ENCODE measurements around the gene SYPL2. TPM values are rescaled to one million over a fixed set of nuclear protein-coding genes. Genes with fewer than 3 reads are reported as not detected.

SYPL2 gene
- total RNA-seq, 1 experiment from 2014 or later, result 2.5 TPM

DNA sequence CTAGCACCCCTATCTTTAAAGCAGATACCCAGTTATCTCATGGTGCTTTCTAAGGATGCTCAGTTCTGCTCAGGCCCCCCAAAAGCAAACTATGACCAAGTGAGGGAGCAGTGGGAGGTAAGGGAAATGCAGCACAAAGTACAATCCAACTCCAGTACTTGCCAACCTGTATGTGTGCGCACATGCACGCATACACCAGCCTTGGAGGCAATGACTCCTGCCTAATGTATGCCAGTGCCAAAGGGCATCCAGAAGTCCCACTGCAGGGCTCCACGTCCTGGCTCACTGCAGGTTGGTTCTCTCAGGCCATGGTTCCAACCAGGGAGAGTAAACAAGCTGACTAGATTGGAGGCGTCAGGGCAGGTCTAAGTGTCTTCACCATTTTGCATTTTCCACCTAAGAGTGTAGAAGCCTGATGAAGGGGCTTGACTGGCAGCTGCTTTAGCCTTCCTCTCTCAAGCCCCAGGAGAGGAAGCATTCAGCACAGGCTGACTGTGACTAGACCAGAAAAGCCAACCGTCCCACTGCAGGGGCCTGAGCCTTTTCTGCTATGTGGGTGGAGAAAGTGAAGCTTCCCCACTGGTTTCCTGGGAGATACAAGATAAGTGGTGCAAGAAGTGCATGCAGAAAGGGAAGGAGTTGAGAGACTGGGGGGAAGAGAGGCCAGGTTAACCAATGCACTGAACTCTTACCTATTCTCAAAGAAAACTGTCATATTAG lies 35.5 kb downstream of the SYPL2 start:
- Histone ChIP-seq H3K4me2 (ENCODE audit: insufficient read depth, insufficient read length, low read length) (no peak overlapping the region), H3K4me1 (ENCODE audit: insufficient read depth, low read length) (peaks cover 2% of the 10 kb centered on the region; the same call in 1 of the 2 replicates), H3K27ac (ENCODE audit: insufficient read length, low read depth, low read length) (no peak overlapping the region), H2BK20ac (ENCODE audit: low read depth, low read length, poor library complexity, severe bottlenecking) (no peak overlapping the region), H4K8ac (replicated peaks; ENCODE audit: insufficient read length, low read depth, low read length) (no peak overlapping the region), H3K18ac (ENCODE audit: insufficient read length, low read depth, low read length) (no peak overlapping the region), H3K23ac (ENCODE audit: insufficient read length, low read depth, low read length) (no peak overlapping the region), H3K9ac (ENCODE audit: extremely low read depth, insufficient read length, low read length) (no peak overlapping the region), H3K56ac (ENCODE audit: insufficient read length, low read depth, low read length) (no peak overlapping the region), H2BK12ac (ENCODE audit: insufficient read length, low read depth, low read length) (no peak overlapping the region), H4K91ac (ENCODE audit: insufficient read length, low read depth, low read length) (no peak overlapping the region), H2BK5ac (ENCODE audit: insufficient read length, low read length) (no peak overlapping the region), H2AK5ac (ENCODE audit: insufficient read length, low read length) (no peak overlapping the region), H3K9me3 (ENCODE audit: control insufficient read depth, low read depth, low read length) (no peaks in the 10 kb centered on the region), H3K79me2 (ENCODE audit: insufficient read depth, low read length) (no peaks in the 10 kb centered on the region), H2BK120ac (ENCODE audit: low read depth, low read length, poor library complexity, severe bottlenecking) (no peak overlapping the region), H3K4ac (ENCODE audit: low read depth, low read length) (no peak overlapping the region), H3T11ph (ENCODE audit: low read length) (no peak overlapping the region), H3K23me2 (ENCODE audit: insufficient read length, low read depth, low read length, poor library complexity, severe bottlenecking) (no peaks in the 10 kb centered on the region), H4K20me1 (ENCODE audit: control insufficient read depth, insufficient read depth, insufficient read length) (no peaks in the 10 kb centered on the region), H2AFZ (ENCODE audit: low read length) (no peak overlapping the region), H4K5ac (ENCODE audit: insufficient read length, low read depth, low read length) (no peak overlapping the region), H2BK15ac (ENCODE audit: low read depth, low read length) (no peak overlapping the region), H3K79me1 (ENCODE audit: insufficient read depth, low read depth, low read length, poor library complexity, severe bottlenecking) (no peaks in the 10 kb centered on the region), H3K14ac (ENCODE audit: insufficient read depth, low read length) (no peak overlapping the region), H3K27me3 (ENCODE audit: insufficient read depth, low read length) (no peaks in the 10 kb centered on the region)
- DNase-seq, result no peak
- H3K4me1 Mint-ChIP-seq, result peaks cover 17 to 20% of the 10 kb centered on the region in 2 experiments
- no peak overlapping the region for H3K27ac Mint-ChIP-seq
- peaks cover 2% of the 10 kb centered on the region for H3K27me3 Mint-ChIP-seq (ENCODE audit: low read depth)
- TF ChIP-seq, protein P1, sequence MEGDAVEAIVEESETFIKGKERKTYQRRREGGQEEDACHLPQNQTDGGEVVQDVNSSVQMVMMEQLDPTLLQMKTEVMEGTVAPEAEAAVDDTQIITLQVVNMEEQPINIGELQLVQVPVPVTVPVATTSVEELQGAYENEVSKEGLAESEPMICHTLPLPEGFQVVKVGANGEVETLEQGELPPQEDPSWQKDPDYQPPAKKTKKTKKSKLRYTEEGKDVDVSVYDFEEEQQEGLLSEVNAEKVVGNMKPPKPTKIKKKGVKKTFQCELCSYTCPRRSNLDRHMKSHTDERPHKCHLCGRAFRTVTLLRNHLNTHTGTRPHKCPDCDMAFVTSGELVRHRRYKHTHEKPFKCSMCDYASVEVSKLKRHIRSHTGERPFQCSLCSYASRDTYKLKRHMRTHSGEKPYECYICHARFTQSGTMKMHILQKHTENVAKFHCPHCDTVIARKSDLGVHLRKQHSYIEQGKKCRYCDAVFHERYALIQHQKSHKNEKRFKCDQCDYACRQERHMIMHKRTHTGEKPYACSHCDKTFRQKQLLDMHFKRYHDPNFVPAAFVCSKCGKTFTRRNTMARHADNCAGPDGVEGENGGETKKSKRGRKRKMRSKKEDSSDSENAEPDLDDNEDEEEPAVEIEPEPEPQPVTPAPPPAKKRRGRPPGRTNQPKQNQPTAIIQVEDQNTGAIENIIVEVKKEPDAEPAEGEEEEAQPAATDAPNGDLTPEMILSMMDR (conservative IDR thresholded peaks at IDR 0.05), result no peak
- WGBS (ENCODE audit: extremely low coverage, insufficient read length, low lambda C conversion rate), result no CpG with 5 or more reads among the region's 5 CpGs
- no peaks in the 10 kb centered on the region for H3K9me3 Mint-ChIP-seq
- H3K36me3 Mint-ChIP-seq (ENCODE audit: insufficient read depth in 1 of 3, low read depth in 3 of 3), result peaks cover 0 to 5% (median 2%) of the 10 kb centered on the region in 3 experiments; a peak in 4 of 7 replicates
- H3K4me3 Mint-ChIP-seq, result no peak overlapping the region
